ENCODE measurements around the gene KXD1.
"Not testable (repeated sequence)": the region's sequence is repeated elsewhere in the genome, so short reads cannot be mapped to it uniquely, and the experiment has no call there.

Gene KXD1

GRCh38 chr19:18536475-18536874 is 21.2 kb upstream of the KXD1 start:
- DNase-seq (ENCODE audit: low spot score): no peak

GRCh38 chr19:18537431-18537830 is 20.2 kb upstream of the KXD1 start:
- DNase-seq (ENCODE audit: low spot score): no peak

- no peak for DNase-seq (ENCODE audit: low spot score)
These were observed 19.6 kb upstream of the KXD1 start for GRCh38 chr19:18538115-18538514.

- DNase-seq (ENCODE audit: low spot score): no peak
These were observed 18.3 kb upstream of the KXD1 start for GRCh38 chr19:18539372-18539771.

GRCh38 chr19:18540200-18540599 is 17.5 kb upstream of the KXD1 start:
- DNase-seq (ENCODE audit: low spot score): not testable (repeated sequence)

GRCh38 chr19:18541258-18541991 is 16.2 kb upstream of the KXD1 start:
- peak; percentile 55 for DNase-seq (ENCODE audit: low spot score)

GRCh38 chr19:18541992-18542940 is 15.4 kb upstream of the KXD1 start:
- DNase-seq (ENCODE audit: low spot score): peak; percentile 68

GRCh38 chr19:18542941-18543813 is 14.5 kb upstream of the KXD1 start, which contains the start of gene FKBP8:
FKBP8 (minus strand) TSS chr19:18543573; CDS start chr19:18541970, 1,603 bp downstream.
- DNase-seq (ENCODE audit: low spot score): peak; percentile 97

GRCh38 chr19:18543814-18544475 is 13.7 kb upstream of the KXD1 start:
- DNase-seq (ENCODE audit: low spot score): peak; percentile 99

GRCh38 chr19:18551631-18552030 is 6.0 kb upstream of the KXD1 start:
- DNase-seq (ENCODE audit: low spot score): no peak

- DNase-seq (ENCODE audit: low spot score): peak; percentile 47
These were observed 509 bp downstream of the KXD1 start for GRCh38 chr19:18558202-18558555.

- DNase-seq (ENCODE audit: low spot score): no peak
These were observed 934 bp downstream of the KXD1 start for GRCh38 chr19:18558604-18559003.

- no peak for DNase-seq (ENCODE audit: low spot score)
These were observed 2.0 kb downstream of the KXD1 start for GRCh38 chr19:18559685-18560084.

GRCh38 chr19:18562086-18562485 is 4.4 kb downstream of the KXD1 start:
- DNase-seq (ENCODE audit: low spot score): no peak

- DNase-seq (ENCODE audit: low spot score): no peak
These were observed 9.3 kb downstream of the KXD1 start for GRCh38 chr19:18566953-18567352.

GRCh38 chr19:18568367-18568766 is 10.7 kb downstream of the KXD1 start:
- no peak for DNase-seq (ENCODE audit: low spot score)

- peak; percentile 99 for DNase-seq (ENCODE audit: low spot score)
These were observed 14.1 kb downstream of the KXD1 start, which contains the start of gene UBA52 for GRCh38 chr19:18571564-18572344. UBA52 (plus strand) TSS chr19:18571857; CDS start chr19:18573301, 1,444 bp downstream.

- DNase-seq (ENCODE audit: low spot score): no peak
These were observed 17.1 kb downstream of the KXD1 start for GRCh38 chr19:18574691-18575291.

- DNase-seq (ENCODE audit: low spot score): no peak
These were observed 18.7 kb downstream of the KXD1 start for GRCh38 chr19:18576383-18576782.

GRCh38 chr19:18577365-18577914 is 19.8 kb downstream of the KXD1 start:
- no peak for DNase-seq (ENCODE audit: low spot score)
